HG03139 (cell line): Measurements from ENCODE around the gene MLLT1.
A peak's percentile ranks its signal among the peaks of the same experiment; 100 is the strongest.
"Not testable (repeated sequence)": the region's sequence is repeated elsewhere in the genome, so short reads cannot be mapped to it uniquely, and the experiment has no call there.

Experiments
- ATAC-seq: cut with Tn5 transposase; IDR thresholded peaks from one replicate; pipeline ENCODE4 v1.9.1; 2021; ENCODE audit not compliant: unreplicated experiment

The MLLT1 gene, protein sequence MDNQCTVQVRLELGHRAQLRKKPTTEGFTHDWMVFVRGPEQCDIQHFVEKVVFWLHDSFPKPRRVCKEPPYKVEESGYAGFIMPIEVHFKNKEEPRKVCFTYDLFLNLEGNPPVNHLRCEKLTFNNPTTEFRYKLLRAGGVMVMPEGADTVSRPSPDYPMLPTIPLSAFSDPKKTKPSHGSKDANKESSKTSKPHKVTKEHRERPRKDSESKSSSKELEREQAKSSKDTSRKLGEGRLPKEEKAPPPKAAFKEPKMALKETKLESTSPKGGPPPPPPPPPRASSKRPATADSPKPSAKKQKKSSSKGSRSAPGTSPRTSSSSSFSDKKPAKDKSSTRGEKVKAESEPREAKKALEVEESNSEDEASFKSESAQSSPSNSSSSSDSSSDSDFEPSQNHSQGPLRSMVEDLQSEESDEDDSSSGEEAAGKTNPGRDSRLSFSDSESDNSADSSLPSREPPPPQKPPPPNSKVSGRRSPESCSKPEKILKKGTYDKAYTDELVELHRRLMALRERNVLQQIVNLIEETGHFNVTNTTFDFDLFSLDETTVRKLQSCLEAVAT

DNA sequence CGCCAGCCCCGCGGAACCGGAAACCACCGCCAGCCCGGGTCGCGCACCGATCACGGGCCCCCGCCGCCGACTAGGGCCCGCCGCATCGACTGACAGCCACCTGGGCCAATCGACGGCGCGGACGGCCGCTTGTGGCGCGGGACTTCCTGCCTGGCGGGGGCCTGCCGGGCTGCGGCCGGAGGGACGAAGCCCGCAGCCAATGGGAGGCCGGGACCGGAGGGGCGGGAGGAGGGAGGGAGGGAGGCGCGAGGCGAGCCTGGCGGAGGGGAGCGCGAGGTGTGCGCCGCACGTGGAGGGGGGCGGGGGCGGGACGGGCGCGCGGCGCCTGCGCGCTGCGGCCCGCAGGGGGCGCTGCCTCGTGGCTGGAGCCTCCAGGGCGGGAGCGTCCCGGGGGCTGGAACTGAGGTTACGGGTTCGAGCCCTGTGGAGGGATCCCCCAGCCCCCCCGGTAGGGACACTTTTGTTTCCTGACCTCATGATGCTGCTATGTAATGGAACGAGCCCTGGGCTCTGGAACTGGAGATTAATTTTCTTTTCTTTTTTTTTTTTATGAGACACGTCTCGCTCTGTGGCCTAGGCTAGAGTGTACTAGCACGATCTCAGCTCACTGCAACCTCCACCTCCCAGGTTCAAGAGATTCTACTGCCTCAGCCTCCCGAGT lies at the start of gene MLLT1:
TSS of gene MLLT1 (minus strand) at position 45 of the 661 bp plus-strand sequence. CDS start 191 bp downstream, outside the sequence.
- peak; percentile 90 for ATAC-seq

DNA sequence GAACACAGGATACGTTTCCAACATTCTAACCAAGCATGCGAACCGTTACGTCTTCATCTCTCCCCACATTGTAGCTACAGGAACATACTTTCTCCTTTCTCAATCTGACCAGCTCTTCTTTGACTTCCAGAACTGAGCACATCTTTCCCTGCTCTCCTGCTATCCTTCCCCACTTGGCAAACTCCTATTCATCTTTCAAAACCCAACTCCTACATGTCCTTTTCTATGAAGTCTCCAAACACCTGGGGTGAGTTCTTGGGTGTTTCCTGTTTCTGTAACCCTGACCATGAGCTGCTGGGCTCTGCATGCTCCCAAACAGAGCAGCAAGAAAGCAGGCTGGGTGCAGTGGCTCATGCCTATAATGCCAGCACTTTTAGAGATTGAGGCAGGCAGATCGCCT lies 47.0 kb upstream of the MLLT1 start:
- ATAC-seq = no peak

DNA sequence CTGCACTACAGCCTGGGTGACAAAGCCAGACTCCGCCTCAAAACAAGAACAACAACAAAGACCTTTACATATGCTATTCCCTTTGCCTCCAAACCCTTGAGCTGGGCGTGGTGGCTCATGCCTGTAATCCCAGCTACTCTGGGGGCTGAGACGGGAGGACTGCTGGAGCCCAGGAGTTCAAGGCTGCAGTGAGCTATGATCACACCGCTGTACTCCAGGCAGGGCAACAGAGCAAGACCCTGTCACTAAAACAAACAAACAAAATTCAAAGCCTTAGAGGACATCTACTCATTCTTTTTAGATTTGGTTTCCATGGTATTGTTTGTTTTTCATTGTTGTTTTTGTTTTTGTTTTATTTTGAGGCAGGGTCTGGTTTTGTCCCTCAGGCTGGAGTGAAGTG lies 45.8 kb upstream of the MLLT1 start:
- ATAC-seq = no peak

DNA sequence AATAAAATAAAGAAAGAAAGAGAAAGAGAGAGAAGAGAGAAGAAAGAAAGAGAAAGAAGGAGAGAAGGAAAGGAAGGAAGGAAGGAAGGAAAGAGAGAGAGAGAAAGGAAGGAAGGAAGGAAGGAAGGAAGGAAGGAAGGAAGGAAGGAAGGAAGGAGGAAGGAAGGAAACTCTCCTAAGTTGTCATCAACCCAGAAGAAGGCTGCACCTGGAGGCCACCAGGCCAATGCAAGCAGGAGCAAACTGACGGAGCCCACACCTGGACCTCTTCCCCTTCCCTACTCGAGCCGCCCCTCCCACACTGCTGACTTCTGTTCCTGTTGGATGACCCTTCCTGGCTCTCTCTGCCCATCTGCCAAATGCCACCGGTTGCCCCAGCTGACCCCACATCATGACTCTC lies 45.0 kb upstream of the MLLT1 start:
- ATAC-seq = no peak

DNA sequence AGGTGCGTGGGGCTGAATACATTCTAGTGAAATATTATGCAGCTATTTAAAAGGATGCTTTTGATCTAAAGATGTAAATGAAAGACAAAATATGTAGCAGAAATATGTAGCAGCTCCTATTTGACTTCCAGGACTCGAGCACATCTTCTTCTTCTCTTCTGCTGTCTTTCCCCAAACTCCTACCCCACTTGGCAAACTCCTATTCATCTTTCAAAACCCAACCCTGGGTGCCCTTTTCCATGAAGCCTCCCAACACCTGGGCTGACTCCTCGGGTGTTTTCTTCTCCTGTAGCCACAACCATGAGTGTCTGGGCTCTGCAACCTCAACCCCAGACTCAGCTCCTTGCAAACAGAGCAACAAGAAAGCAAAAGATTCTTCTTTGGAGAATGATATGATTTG lies 42.5 kb upstream of the MLLT1 start:
- ATAC-seq = no peak

DNA sequence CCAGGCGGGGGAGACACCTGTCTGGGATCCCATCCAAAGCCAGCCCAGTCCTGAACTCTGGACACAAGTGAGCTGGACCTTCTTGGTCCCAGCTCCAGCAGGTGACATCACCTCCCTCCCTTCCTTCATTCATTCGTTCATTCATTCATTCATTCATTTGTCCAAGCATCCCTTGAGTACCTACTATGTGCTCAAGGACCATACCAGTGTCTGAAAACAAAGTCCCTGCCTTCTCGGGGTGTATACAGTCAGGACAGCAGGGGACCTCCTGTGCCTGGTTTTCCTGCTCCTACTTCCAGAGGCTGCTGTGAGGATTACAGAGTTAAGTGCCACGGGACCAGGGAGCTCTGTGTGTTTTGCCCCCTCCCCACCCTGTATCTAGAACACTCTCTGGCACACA lies 39.6 kb upstream of the MLLT1 start:
- no peak for ATAC-seq

DNA sequence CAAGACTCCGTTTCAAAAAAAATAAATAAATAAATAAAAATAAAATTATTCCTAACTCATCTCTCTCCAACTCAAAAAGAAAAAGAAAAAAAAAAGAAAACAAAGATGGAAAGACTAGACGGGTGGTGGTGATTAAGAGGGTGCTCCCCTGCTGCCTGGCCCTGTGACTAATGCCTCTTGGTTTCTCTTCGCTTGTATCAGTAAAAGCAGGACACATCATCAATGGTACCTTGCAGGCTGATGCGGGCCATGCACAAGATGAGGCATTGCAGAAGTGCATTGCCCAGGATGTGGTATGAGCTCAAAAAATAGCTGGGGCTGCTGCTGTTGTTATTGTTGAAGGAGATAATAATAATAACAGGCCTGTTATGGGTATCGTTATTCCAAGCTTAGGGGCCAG lies 39.0 kb upstream of the MLLT1 start:
- no peak for ATAC-seq

DNA sequence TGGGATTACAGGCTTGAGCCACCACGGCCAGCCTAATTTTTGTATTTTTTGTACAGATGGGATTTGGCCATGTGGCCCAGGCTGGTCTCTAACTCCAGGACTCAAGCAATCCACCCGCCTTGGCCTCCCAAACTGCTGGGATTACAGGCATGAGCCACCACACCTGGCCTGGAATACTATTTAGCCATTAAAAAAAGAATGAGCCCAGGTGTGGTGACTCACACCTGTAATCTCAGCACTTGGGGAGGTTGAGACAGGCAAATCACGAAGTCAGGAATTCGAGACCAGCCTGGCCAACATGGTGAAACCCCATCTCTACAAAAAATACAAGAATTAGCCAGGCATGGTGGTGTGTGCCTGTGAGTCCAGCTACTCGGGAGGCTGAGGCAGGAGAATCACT lies 35.9 kb upstream of the MLLT1 start:
- ATAC-seq = not testable (repeated sequence)

DNA sequence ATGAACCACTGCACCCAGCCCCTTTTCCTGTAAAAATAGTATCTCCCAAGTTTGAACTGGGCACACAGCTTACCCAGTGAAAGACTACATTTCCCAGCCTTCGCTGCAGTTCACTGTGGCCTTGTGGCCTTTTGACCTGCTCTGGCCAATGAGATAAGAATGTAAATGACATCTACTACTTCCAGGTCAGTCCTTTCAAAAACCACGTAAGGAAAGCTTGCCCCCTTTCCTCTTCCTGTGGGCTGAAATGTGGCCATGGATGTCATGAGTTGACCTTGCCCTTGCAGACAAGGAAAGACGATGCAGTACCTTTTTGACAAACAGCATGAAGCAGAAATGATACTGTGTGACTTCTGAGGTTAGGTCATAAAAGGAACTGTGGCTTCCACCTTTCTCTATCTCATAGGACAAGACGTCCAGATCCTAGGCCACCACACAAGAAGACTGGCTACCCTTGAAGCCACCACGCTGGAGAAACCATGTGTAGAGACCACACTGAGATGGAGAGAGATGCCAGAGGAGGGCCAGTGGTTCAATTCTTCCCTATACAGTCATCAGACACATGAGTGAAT lies 33.7 kb upstream of the MLLT1 start:
- no peak for ATAC-seq

DNA sequence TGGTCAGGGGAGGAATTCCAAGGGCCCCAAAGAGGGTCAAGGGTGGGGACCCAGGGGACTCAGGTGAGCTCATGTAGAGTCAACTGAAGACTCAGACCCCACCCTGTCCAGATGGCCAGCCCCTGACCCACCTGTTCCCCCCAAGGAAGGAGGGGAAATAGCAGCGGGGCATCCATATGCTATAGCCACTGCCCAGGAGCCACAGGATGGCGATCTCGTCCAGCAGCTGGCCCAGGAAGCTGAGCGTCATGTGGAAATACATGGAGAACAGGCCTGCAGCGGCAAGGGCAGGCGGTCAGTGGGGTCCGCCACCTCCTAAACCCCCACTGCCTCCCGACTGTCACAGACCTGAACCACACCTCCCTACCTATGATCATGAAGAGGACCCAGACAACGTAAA lies 32.2 kb upstream of the MLLT1 start:
- ATAC-seq = no peak

DNA sequence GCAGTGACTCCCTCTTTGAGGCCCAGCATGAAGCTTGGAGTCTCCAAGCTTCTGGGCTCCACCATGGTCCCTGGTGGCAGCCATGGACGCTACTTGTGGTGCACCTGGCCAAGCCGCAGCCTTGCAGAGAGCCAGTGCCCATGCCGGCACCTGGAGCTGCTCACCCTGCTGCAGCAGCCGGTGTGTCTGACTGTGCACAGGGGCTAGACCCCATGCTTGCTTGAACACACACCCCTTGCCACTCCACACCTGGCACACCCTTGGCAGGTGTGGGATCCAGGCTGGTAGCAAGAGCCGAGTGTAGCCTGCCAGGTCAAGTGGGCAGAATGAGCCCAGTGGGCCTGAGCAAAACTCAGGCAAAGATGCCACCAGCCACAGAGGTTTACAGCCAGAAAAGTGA lies 18.6 kb upstream of the MLLT1 start:
- ATAC-seq = no peak

DNA sequence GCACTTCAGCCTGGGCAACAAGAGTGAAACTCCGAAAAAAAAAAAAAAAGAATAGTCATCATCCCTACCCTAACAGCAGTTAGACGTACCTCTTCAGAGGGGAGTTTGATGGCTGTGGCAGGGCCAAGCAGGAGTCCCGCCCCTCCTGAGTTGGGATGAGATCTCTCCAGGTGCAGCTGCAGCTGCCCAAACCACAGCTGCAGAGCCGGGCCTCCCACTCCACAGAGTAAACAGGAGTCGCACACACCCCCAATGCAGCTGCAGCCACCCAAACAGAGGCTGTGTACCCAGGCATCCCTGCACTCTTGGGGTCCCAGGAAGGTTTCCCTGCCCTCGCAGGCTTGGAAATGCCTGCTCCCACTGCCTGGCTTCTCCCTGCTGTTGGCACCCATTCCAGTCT lies 17.4 kb upstream of the MLLT1 start:
- ATAC-seq = no peak

DNA sequence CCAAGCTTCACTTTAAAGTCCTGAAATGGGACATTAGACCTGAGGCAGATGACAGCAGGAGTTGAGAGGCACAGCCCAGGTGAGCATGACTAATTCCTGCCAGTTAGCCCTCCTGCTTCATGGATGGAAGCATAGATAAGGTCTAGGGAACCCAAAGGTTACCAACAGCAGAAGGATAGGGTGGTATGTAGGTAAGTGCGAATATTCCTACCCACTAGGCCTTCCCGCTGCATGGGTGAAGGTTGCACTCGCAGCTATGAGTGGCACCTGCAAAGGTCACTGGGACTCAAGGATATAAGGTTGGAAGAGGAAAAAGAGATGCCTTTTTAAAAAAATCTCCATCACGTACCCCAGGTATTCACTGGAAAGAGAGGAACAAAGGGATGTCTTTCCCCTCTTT lies 12.2 kb upstream of the MLLT1 start:
- no peak for ATAC-seq

DNA sequence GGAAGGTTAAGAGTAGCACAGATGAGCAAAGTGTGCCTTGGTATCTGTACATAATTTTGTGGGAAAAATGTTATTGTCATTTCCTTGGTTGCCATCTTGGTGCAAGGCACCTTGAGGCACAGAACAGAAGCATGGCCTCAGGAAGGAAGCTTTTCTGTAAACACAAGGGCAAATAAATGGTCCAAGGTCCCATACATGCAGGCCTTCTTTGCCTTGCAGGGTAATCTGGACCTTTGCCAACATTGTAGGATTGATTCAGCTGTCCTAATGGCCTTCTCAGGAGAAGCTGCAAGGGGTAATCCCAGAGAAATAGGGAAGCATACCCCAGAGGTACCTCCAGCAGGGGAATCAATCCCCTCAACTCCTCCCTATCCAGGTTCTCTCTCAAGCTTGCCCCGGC lies 9.0 kb upstream of the MLLT1 start:
- no peak for ATAC-seq

DNA sequence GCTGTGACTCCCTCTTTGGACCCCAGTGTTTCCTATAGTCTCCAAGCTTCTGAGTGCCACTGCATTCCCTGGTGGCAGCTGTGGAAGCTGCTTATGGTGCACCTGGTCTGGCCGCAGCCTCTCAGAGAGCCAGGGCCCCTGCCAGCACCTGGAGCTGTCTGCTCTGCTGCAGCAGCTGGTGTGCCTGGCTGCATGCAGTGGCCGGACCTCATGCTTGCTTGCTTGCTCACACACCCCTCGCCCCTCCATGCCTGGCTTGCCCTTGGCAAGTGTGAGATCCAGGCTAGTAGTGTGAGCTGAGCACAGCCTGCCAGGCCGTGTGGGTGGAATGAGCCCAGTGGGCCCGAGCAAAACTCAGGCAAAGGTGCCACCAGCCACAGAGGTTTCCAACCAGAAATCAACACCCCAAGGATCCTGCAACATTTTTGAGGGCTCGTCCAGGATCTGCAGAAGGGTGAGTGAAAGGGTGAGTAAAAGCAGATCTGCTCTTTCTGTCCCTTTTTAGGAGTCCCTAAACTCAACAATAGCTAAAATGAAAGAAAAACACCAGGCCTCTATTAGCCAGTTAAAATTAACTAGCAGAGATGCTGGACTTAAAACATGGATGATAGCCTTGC lies 7.6 kb upstream of the MLLT1 start:
- ATAC-seq = no peak

DNA sequence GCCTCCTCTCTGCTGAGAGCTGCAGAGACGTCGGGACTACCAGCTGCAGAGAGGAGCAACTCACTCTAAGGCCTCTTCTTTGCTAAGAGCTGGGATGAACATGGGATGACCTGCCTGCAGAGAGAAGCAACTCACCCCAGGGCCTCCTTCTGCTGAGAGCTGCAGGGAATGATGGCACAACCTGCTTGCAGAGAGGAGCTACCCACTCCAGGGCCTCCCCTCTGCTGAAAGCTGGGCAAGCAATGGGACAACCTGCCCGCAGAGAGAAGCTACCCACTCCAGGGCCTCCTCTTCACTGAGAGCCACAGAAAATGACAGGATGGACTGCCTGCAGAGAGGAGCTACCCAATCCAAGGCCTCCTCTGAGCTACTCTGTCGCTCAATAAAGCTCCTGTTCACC lies 6.9 kb upstream of the MLLT1 start:
- ATAC-seq = no peak

DNA sequence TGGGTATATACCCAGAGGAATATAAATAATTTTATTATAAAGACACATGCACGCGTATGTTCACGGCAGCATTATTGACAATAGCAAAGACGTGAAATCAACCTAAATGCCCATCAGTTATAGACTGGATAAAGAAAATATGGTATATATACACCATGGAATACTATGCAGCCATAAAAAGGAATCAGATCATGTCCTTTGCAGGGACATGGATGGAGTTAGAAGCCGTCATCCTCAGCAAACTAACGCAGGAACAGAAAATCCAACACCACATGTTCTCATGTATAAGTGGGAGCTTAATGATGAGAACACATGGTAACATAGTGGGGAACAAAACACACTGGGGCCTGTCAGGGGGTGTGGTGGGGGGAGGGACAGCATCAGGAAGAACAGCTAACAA lies 2.6 kb upstream of the MLLT1 start:
- not testable (repeated sequence) for ATAC-seq

DNA sequence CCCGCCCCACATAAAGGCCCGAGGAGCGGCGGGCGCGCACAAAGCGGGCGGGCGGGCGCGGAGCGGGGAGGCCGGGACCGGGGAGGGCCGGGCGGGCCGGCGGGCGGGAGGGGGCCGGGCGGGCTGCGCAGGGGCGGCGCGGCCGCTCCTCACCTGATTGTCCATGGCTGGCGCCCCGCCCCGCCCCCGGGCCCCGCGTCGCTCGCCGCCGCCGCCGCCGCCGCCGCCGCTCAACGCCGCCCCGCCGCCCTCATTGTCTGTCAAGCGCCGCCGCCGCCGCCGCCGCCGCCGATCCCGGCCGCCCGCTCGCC lies 200 bp downstream of the MLLT1 start:
- peak; percentile 22 for ATAC-seq

DNA sequence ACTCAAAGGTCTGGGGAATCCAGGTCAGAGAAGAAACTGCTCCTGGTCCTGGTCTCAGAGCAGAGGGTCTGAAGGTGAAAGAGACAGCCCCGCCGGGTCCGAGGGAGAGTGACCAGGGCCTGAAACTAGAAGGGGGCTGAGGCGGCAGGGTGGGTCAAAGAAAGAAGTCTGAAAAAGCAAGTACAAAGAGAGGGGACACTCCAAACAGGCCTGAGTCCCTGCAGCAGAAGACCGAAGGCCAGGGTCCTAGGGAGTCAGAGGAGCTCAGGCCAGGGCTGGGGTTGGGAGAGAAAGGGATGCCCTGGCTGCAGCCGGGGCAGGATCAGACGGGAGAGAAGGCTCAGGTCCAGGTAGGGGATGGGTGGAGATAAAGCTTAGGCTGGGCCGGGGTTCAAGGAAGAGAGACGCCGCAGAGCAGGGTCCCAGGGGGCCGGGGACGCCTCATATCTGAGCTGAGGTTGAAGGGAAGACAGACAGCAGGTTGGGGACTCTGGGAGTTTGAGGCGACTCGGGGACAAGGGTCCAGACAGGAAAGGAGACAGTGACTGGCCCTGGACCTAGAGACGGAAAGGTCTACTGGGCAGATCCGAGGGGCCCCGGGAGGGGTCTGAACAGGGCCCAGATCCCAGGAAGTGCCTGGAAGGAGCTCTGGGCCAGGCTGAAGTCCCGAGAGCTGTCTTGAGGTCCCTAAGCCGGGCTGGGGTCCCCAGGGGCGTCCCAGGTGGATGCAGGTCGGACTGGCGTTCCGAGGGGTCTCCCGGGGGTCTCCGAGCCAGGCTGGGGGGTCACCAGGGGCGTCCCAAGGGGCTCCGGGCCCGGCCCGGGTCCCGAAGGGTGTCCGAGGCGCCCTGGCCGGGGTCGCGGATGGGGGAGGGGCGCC lies 795 bp downstream of the MLLT1 start:
- ATAC-seq = no peak

DNA sequence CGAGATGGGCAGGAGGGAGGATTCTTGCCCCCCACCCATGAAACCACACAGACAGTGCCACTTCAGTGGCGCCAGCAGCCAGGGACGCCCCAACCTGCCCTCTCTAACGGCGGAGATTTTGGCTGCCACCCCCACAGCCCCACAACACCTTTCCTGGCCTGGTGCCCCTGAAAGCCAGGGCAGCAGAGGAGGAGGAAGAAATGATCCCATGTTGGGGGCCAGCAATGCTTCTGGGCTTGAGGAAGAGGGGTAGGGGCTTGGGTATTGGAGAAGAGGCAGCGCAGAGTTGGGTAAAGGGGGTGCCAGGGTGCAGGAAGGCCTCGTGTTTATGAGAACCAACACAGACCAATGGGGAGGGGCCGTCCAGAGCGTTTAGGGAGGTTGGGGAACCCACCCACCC lies 1.7 kb downstream of the MLLT1 start:
- no peak for ATAC-seq

DNA sequence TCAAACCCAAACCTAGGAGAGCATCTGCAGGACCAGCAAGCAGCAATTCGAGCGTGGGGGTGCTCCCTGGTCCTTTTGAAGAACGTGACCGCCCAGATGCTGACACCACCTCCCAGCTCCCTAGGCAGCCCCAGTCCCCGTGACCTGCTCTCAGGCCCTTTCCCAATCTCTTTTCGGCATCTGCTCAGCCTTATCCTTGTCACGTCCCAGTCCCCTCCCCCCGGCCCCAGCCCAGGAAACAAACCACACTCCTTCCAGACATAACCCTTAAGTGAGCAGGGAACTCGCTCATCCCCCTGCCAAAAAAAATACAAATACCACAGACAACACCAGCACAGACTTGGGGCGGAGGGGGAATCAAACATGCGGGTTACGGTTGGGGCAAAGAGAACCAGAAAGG lies 3.3 kb downstream of the MLLT1 start:
- ATAC-seq = no peak
